HG02840 (cell line): Measurements from ENCODE around the gene ARMH2.
"Not testable (repeated sequence)": the region's sequence is repeated elsewhere in the genome, so short reads cannot be mapped to it uniquely, and the experiment has no call there.

Experiments used
- ATAC-seq: cut with Tn5 transposase; IDR thresholded peaks from one replicate; pipeline ENCODE4 v1.9.1; 2021; ENCODE audit warnings: mild to moderate bottlenecking, moderate library complexity, moderate number of reproducible peaks; ENCODE audit not compliant: unreplicated experiment, low FRiP score

Gene ARMH2

GRCh38 chr6:24766680-24767462 lies 31.8 kb downstream of the ARMH2 start:
- ATAC-seq = no peak

DNA sequence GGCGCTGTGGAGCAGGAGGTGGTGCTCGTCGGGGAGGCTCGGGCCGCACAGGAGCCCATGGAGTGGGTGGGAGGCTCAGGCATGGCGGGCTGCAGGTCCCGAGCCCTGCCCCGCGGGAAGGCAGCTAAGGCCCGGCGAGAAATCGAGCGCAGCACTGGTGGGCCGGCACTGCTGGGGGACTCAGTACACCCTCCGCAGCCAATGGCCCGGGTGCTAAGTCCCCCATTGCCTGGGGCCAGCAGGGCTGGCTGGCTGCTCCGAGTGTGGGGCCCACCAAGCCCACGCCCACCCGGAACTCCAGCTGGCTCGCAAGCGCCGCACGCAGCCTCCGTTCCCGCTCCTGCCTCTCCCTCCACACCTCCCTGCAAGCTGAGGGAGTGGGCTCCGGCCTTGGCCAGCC lies 32.7 kb downstream of the ARMH2 start:
- ATAC-seq = not testable (repeated sequence)

- not testable (repeated sequence) for ATAC-seq
These were observed 33.6 kb downstream of the ARMH2 start for GRCh38 chr6:24764833-24765828.

- ATAC-seq = no peak
These were observed 35.1 kb downstream of the ARMH2 start for GRCh38 chr6:24763578-24763977.

- no peak for ATAC-seq
These were observed 36.9 kb downstream of the ARMH2 start for GRCh38 chr6:24761851-24762250.

DNA sequence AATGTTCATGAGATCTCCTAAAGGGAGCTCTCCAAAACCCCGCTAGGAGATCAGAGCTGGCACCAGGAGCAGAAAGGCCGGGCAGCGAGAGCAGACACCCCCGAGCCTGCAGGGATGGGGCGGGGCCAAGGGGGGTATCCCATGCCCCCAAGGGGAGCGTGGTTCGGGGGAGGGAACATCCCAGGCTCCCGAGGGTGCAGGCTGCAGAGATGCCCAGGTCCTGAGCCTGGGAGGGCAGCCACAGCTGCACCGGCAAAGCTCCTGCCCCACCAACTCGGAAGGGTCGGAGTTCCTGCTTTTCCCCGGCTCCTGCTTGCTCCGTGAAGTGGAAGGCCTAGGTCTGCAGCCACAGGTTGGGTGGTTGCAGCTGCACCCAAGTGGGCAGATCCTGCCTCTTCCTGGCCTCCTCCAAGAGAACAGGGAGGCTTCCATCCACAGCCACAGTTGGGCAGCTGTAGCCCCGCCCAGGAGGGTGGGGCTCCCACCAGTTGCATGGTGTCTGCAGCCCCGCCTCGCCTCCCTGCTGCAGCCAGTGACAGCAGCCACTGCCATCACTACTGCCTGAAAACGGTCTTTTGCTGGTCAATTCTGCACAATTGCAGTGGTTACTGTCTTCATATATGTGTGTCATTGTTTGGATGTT lies 37.4 kb downstream of the ARMH2 start:
- ATAC-seq = no peak

GRCh38 chr6:24760210-24760609 lies 38.5 kb downstream of the ARMH2 start:
- ATAC-seq = no peak

GRCh38 chr6:24759718-24760117 lies 39.0 kb downstream of the ARMH2 start:
- ATAC-seq = no peak

DNA sequence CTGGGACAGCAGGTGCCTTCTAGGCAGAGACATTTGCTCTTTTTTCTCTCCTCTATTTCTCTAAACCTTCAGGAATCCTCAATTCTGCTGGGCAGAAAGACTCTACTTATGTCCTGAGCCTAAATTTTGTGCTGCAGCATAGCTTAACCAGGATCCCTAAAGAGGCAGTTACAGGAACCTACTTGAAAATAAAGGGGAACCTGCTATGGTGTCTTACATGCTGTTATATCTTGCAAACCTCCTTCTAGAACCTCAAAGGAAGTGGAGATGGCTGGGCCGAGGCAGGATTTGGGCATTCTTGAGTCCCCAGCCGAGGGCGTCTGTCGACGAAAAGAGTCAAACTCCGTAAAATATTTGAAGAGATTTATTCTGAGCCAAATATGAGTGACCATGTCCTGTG lies 41.1 kb downstream of the ARMH2 start:
- ATAC-seq = no peak

- ATAC-seq = no peak
These were observed 43.4 kb downstream of the ARMH2 start for GRCh38 chr6:24755279-24755678.

GRCh38 chr6:24754378-24754777 lies 44.3 kb downstream of the ARMH2 start:
- ATAC-seq = not testable (repeated sequence)

GRCh38 chr6:24753545-24753944 lies 45.2 kb downstream of the ARMH2 start:
- ATAC-seq = no peak

DNA sequence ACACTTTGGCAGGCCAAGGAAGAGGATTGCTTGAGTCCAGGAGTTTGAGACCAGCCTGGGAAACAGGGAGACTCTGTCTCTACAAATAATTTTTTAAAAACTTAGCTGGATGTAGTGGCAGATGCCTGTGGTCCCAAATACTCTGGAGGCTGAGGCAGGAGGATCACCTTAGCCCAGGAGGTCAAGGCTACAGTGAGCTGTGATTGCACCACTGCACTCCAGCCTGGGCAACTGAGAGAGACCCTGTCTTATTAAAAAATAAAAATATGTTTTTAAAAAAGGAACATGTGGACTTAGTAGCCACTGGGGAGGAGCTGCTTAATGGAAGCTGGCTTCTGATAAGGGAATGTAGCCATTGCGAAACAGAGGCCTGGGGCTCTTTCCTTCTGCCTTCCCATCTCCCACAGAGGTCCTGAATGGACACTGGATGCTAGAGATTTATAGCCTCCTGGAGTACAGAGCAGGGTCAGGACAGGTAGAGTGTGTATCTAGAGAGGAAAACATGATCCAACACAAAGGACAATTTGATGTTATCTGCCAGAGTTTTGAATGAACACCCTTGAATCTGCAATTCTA lies 45.7 kb downstream of the ARMH2 start:
- ATAC-seq = no peak

DNA sequence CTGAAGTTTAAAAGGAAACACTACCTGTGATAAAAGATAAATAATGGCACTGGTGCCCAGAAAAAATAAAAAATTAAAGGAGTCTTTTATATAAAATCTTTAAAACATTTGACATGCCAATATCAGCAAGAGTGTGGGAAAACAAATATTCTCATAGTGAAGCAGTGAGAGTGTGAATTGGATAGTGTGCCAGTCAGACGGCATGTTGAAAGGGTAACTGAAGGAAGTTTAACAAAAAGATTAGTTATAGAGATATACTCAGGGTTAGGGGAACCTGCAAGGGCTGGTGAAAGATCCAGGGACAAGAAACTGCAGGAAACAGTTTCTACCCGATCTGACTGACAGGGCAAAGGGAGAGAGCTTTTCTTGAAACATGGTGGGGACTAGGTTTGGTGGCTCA lies 46.2 kb downstream of the ARMH2 start:
- no peak for ATAC-seq

DNA sequence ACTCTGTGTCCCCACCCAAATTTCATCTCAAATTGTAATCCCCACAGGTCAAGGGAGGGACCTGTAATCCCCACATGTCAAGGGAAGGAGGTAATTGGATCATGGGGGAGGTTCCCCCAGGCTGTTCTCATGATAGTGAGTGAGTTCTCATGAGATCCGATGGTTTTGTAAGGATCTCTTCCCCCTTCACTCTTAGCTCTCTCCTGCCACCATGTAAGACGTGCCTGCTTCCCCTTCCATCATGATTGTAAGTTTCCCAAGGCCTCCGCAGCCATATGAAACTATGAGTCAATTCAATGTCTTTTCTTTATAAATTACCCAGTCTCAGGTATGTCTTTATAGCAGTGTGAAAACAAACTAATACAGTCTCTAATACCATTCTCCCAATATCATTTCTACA lies 47.8 kb downstream of the ARMH2 start:
- ATAC-seq = not testable (repeated sequence)

GRCh38 chr6:24749297-24749696 lies 49.4 kb downstream of the ARMH2 start:
- ATAC-seq = no peak
